HG02571 (cell line): ENCODE results near the gene ARPP21.

Experiments
- ATAC-seq: cut with Tn5 transposase; IDR thresholded peaks from one replicate; pipeline ENCODE4 v1.9.1; 2021; ENCODE audit warnings: mild to moderate bottlenecking, moderate library complexity; ENCODE audit not compliant: unreplicated experiment

Gene ARPP21

DNA sequence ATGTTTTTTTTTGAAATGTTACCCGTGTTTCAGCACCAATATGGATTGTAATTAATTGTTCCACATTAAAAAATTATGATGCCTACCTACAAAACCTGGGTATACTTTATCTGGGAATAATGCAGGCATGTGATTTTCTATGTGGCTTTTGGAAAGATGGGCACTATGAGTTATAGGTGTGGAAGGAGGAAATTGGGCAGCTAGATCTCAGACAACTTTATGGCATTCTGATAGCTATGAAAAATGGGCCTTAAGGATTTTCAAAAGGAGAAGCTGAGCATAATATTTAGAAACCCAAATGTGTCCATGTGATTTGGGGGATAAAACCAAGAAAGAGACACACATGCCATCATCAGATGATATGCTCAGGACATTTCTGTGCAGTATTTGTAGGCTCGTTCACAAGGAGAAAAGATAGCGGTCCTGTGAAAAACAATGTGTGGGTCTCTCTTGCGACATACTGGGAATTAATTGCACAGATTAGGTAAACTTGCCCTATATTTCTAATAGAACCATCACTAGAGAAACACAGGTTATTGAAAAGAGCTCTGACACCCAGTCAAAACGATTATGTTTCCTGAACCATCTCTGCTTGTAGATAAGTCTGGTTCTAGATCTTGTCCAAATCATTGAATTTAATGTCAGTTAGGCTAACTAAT is 35.3 kb downstream of the ARPP21 start:
- ATAC-seq: no peak

DNA sequence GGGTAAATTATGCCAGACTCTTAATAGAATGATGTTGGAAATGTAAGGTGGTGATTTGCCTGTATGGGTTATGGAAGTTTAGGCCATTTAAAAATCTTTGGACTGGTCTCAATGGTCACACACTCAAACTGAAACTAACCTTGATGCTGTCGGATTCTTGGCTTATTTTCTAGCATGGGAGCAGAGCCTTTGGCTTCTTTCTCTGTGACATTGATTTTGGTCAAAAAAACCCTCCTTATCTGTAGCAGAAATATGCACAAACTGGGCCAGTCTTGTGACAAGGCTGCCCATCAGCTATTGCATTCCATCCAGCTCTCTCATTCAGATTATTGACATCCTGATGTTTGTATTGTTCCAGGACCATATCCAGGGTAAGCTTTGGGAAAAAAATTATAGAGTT is 35.9 kb downstream of the ARPP21 start:
- no peak for ATAC-seq

DNA sequence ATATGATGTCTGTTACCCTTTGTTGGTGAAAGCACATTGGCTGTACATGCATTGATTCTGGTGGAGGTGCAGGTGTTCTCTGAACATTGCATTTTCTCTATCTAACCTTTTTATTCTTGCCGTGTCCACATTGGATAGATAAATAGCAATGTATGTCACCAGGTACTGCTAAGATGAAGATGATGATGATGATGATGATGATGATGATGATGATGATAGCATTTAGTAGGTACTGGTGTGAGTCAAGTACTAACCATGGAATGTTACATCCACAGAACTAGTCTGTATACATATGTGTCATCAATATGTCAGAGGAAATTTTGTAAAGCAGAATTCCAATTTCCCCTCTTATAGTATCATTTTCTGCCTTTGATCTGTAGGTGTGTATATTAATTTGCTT is 36.3 kb downstream of the ARPP21 start:
- no peak for ATAC-seq

DNA sequence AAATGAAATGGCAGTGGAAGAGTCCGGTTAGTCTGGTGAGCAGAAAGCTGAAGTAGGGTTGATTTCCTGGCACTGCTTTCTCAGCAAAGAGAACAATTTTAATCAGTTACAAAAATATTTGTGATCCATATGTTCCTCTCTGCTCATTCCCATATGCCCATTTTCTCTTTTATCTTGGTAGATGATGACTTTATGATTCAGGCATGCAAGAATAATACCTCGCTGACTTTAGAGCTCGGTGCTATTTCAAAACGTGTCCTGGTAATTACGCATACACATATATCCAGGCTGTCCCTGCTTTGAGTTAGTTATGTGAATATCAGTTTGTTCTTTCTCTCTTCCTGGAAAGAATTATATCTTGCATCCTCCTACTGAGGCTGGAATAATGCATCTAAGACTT is 38.5 kb downstream of the ARPP21 start:
- ATAC-seq: no peak

DNA sequence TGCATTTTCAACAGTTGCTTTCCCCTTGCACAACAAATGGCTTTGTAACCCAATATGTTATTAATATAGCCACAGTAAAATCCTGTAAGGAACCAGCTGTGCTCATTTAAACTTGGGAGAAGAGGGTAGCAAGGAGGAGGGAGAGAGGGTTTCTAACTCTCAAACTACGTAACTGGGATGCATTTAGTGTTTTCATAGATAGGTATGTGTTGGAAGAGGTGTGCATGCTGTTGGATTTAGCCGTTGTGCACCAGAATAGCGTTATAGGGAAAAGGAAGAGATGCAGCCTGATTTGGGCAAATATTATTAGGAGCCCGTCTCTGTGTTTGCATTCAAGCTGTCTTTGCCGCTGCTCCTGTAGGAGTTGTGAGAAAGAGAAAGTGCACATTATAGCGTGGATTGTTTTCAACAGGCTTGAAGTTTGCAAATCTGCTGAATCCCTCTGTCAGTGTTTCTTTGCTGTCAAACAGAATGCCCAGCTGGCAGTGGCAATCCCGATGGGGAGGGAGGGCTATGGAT is 39.4 kb downstream of the ARPP21 start:
- ATAC-seq: no peak

DNA sequence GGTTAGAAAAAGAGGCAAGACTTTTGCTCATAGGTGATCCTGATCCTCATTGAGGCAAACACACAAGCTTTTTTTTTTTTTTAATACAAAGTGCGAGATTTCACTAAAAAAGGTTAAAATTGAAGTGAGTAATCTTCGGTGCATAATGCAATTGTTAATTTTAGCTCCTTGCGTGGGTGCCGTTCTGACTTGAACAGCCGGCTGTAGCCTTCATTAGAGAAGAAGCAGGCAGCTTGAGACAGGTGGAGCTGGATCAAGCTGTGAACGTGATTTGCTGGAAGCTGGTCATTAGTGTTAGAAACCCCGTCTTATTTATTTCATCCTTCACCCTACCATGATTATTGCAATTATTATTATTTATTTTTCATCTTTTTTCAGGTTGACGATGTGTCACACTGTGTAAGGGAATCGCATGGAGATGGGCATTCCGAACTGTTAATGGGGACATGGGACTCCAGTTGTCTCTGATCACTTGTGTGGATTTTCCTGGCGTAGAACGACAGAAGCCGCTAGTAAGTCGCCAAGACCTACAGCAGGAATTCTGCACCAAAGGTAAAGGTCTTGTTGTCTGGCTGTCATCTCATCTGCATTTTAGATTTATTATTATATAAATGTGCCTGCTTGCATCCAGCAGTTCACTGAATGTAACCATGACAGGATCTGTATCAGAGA is 40.2 kb downstream of the ARPP21 start:
- no peak for ATAC-seq

DNA sequence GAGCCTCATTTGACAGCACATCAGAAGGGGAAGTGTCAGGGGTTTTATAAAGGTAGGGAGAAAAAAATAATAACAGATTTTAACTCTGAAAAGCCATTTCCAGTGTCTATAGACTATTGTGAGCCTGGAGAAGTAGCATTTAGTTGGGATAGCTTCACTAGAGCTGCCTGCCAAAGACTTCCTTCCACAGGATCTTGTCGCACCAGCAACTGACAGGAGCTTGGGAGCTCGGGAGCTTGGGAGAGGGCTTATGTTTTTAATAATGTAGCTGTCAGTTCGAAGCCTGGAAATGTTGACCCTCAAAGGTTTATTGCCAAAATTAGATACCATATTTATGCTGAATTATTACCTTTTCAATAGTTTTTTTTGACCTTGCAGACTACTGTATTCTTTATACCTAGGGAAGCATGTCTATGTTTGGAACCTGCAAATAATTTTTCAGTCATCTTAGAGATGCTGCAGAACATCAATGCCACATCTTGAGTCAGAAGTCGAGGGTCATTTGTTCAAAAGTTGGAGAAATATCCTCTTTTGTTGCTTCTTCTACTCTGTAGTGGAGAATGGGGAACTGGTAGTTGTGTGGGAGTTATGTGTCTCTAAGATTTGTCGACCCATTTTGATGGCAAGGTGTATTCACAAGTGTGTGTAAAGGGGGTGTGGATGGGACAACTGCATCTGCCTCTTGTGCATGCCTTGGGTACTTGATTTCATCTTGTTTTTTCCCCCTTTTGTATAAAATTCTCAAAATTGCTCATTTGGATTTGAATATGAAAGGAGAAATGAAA is 41.7 kb downstream of the ARPP21 start:
- ATAC-seq: no peak

DNA sequence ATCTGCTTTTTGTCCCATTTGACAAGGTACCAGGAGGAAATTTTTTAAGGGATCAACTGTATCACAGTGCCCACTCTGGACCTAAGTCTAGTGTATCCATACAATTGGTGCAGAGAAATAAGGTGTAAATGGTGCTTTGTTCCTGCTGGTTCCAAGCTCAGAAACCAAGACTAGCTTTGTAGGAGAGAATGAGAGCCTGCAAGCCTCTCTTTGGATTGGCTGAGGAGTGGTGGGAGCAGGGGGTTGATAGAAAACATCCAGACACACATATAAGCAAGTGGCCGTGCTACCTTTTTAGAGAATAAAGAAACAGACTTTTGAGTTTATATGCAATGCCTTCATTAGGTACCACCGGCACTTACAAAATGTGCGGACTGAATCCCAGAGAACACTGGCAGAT is 45.8 kb downstream of the ARPP21 start:
- ATAC-seq: no peak

DNA sequence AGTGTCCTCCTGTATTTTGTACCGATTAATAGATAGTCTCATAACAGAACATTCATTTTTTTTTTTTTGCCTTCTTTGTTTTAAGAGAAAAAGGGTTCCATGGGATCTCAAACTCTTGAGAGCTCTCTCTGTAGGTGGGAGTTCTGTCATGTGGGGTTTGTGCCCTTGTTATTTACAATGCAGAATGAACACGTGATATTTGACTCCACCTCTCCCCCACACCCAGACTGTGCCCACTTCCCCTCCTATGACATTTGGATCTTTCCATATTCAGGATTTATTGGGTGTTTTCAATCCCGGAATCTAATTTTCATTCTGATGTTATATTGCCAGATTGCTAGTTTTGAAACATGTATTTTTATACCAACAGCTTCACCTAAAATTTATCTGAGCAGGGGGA is 49.5 kb downstream of the ARPP21 start:
- ATAC-seq: no peak

DNA sequence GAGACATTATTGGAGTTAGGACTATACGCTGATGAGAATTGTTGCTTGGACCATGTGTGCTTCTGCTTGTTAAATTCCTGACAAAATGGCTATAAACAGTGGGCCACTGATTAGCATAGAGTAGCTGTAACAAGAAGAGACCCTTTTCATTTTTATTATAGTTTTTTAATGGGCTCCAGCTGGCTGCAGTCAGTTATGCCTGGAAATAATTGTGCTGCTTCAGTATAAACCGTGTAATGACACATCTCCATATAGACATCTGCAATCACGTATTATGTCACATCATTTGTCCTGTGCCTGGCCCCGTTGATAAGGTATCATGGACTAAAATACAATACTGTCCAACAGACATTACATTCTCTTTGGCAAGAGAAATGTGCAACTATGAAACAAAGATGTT is 50.9 kb downstream of the ARPP21 start:
- ATAC-seq: no peak

DNA sequence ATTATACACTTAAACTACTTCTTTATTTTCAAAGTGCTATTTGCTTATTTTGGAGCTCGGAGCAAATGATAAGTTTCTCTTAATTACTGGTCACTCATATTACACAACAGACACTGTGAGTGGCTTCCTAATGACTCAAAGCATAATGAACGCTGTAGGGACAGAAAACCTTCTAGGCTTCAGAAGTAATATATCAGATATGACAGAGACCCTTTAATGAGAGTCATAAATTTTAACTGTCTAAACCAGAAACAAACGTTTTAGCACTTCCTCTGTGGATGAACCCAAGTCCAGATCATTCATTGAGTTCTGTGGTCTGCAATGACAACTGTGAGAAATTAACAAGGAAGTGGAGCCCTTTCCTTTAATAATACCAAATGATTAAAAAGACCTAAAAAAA is 66.6 kb downstream of the ARPP21 start:
- no peak for ATAC-seq

DNA sequence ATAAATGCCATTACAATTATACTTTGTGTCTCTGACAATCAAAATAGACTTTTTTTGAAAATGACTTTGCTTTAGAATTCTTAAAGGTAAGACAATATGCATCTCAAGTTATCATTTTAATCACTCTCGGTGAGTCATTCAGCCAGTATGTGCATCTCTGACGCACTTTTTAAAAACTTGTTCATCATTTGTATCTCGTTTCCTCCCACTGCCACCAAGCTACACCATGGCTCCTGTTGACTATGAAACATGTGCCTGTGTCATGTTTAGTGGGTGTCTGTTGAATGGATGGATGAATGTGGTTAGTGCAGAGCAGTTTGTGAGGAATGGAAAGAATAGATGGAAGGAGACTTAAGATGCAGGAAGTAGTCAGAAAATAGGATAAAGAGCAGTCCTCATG is 68.6 kb downstream of the ARPP21 start:
- ATAC-seq: no peak

DNA sequence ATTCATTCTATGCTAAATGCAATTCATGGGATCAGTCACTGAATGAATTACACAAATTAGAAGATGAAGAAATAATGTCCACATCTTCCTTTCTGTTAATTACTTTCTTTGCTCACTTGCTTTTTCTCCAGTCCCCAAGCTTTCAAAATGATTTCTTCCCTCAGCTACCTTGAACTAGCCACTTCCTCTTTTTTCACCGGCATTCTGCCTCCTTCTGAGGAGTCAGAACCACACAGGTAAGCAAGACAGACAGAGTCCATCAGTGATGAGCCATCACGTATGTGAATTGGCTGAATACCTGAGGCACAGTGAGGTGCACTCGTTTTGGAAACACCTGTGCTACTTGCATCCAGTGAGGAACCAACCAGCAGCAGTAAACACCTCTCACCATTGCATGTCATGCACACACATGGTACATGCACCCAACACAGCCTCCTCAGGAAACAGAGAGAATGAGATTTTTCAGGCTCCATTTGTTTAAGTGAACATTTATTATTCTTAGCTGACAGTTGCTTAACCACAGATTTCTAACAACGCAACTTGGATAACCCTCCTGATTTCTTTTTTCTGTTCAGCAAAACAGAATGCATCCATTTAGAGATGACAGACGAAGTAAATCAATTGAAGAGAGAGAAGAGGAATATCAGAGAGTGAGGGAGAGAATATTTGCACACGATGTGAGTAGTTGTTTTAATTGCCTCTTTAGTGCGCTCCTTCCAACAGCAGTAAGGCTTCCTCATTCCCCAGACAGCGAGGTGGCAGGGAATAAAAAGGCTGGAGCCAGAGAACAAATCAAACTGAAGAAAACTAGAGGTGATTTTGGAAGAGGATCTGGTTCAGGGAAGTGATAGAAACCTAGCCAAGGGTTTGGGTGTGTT is 69.3 kb downstream of the ARPP21 start:
- ATAC-seq: no peak

DNA sequence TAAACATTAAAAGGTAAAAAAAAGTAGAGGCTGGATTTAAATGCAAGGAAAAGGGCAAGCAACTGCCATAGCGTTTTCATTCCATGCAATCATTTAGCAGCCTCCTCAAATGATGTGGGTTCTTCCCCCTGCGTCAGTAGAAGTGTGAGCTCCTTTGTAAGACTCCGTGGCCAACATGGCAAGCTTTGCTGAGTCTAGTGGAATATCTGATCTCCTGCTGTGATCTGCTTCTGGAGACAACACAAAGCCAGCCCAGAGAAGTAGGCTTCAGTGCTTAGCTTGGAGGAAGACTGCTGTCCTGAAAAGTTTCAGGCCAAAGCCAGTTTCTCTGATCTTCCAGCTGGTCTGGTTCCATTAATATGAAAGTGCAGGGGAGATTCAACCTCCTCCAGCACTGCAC is 70.4 kb downstream of the ARPP21 start:
- no peak for ATAC-seq

DNA sequence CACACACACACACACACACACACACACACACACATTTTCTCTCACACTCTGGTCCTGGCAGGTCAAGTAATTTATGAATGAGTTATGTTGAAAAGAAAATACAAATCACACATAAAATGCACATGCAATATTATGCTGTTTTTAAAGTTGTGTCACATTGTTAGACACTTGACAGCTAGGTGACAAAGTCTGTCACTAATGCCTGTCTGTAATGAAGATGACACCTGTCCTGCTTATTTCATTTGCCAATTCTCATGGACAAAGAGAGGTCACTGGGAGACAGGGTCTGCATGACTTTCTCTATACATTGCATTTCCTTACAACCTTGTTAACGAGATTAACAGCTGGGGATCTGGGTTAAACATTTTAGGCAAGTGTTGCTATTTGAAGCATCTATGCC is 71.2 kb downstream of the ARPP21 start:
- ATAC-seq: no peak

DNA sequence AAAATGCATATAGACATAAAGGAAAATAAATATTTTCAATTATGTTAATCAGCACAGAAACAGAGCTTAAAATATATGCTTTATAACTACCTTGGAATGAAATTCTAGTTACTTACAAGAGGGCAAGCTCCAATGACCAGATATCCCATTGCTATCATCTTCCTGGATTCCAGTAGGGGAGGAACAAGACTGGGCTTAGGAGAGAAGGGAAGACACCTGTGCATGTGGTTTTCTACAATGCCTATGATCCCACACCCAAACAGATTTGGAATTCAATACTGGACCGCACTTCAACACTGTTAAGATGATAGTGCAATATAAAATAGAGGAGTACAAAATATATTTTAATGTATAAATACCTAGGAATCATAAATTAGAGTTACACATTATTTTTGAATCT is 79.6 kb downstream of the ARPP21 start:
- ATAC-seq: no peak

DNA sequence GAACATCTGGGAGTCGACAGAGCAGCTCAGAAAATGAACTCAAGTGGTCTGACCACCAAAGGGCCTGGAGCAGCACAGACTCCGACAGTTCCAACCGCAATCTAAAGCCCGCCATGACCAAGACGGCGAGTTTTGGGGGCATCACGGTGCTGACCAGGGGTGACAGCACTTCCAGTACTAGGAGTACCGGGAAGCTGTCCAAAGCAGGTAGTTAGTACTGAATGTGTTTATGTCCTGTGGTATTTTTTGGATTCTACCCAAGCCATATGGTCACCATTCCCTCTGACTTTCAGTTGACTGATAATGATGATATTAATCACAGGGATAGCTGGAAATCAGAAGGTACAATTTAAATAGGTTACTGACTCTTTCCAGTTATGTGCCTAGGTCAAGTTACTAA is 82.3 kb downstream of the ARPP21 start:
- no peak for ATAC-seq

DNA sequence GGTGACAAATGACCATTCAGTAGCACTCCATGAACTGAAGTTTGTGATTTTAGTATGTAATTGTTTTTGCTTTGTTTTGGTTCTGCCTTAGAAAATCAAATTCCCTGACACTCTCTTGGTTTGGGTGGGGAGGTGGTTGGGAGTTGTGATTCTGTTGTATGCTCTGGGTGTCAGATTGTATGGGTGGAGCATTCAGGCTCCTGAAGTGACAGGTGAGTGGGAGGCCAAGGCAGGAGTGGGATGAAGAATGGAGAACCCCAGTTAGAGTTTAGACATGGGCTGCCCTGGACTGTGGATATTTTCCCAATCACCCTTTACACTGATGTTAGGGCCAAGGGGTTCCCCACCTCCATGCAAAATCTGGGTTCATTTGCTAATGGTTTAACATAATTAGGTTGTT is 83.6 kb downstream of the ARPP21 start:
- no peak for ATAC-seq

DNA sequence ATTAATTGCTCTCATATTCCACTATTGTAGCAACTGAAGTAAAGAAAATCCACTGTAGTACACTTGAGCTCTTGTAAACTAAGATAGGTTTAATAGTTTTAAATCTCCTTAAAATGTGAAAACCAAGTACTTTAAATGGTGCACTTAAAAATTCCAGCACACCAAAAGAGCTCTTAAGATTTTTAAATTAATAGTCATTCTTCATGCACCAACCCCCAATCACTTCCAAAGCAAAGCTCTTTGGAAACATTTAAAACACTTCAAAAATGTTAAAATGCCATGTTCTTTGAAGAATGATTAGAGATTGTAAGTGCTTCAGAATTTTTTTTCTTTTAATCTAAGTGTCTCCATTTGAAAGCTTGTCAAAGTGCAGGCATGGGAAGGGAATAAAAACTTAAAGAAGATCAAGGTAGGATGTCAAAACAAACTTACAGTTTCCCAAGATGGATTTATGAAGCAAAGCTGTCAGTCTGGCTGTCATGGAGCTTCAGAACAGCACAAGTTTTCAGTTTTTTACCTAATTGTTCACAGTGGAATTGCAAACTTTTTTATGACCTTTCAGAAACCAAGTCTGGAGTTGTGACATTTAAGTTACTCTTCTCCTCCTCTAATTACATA is 84.3 kb downstream of the ARPP21 start:
- no peak for ATAC-seq

DNA sequence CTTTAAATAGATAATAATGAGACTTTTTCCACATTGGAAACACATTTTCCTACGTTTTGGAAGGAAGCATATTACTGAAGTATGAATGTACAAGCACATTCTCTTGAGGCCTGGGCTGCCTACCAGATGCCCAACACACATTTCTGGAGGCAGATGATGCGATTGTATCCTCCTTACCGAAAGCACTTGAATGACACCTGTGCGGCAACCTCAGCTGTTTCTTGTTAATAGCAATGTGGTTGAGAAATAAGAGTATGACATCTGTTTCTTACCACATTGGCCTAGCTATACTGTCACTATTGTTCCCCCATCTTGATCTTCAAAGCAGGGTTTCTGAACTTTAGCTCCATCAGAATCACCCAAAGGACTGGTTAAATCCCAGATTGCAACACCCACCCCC is 84.8 kb downstream of the ARPP21 start:
- no peak for ATAC-seq

DNA sequence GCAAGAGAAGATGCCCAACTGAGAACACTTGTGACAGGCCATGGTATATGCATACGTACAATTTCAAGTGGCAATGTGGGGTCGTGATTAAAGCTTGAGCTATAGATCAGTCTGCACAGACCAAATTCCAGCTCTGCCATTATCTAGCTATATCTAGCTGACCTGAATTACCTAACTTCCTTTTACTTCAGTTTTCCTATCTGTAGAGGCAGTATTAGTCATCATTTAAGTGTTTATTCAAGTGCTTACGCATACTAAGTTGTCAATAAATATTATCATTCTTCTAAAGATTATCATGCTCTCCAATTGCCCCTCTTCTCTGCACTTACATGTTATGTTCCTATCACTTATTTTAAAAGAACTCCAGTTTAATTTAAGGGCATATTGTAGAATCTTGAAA is 87.9 kb downstream of the ARPP21 start:
- no peak for ATAC-seq
